HepG2 (cell line): ENCODE measurements around the gene ARHGEF9. TPM values are rescaled to one million over a fixed set of nuclear protein-coding genes. Genes with fewer than 3 reads are reported as not detected.

Experiments used
- ATAC-seq: fragments of 200-7000 bp; cut with Tn5 transposase; 3 replicates; pipeline ENCODE4 v1.9.1; 2020; ENCODE audit warnings: mild to moderate bottlenecking, moderate library complexity
- BruUV-seq: library from RNA; stranded (reverse); fragments of 400-500 nt; replicated peaks from 2 replicates; lab custom pipeline; 2021; lab: Mats Ljungman, UMichigan
- CTCF ChIA-PET: fragments of 300-600 bp; formaldehyde crosslinking; extraction: SDS; loops from one replicate; lab custom pipeline; 2021; ENCODE audit warnings: low total read pairs, inconsistent platforms, low intra/inter-chr PET ratio; lab: Yijun Ruan, JAX
- POLR2A ChIA-PET: fragments of 350-600 bp; sonication (Branson Sonifier 250); formaldehyde crosslinking; loops from one replicate; lab custom pipeline; 2020; ENCODE audit warnings: antibody characterized with exemption, inconsistent platforms; lab: Yijun Ruan, JAX
- DNase-seq: peaks from one replicate; pipeline ENCODE4 v3.0.0-alpha.2; 2015; ENCODE audit warnings: low spot score
- FAIRE-seq: peaks from 3 replicates; lab custom pipeline; 2011; peaks lifted over from hg19 to GRCh38; lab: Jason Lieb, UNC
- H2AFZ ChIP-seq: one replicate; pipeline ENCODE4 v1.6.1; 2011; ENCODE audit warnings: low read length, inconsistent platforms
- H3K27ac ChIP-seq: fragments of 300-600 bp; 3 replicates; pipeline ENCODE4 v1.8.0; 2011; ENCODE audit warnings: mixed run types, mild to moderate bottlenecking, mixed read lengths, low read length, inconsistent platforms; ENCODE audit not compliant: insufficient read depth; ENCODE audit errors: extremely low read length
- H3K27me3 ChIP-seq, 2 experiments: fragments of 200-600 bp in 1 of 2; 2 replicates in 1 of 2; 3 replicates in 1 of 2; pipeline versions ENCODE4 v1.6.0 to v1.8.0; 2011; ENCODE audit warnings: low read length in 2 of 2, mild to moderate bottlenecking in 2 of 2, moderate library complexity in 2 of 2, inconsistent platforms in 1 of 2; ENCODE audit not compliant: insufficient read depth in 2 of 2, control insufficient read depth in 1 of 2
- H3K36me3 ChIP-seq, 2 experiments: fragments of 200-600 bp in 1 of 2; replicated peaks in 1 of 2; 2 replicates in 1 of 2; 3 replicates in 1 of 2; pipeline versions ENCODE4 v1.5.1 to v1.8.0; 2011; ENCODE audit warnings: low read length in 2 of 2, inconsistent platforms in 1 of 2; ENCODE audit not compliant: insufficient read depth in 2 of 2, control insufficient read depth in 1 of 2
- H3K4me1 ChIP-seq: 2 replicates; pipeline ENCODE4 v1.5.1; 2012; ENCODE audit warnings: low read length, inconsistent platforms; ENCODE audit not compliant: insufficient read depth
- H3K4me2 ChIP-seq: 2 replicates; pipeline ENCODE4 v1.6.0; 2011; ENCODE audit warnings: low read depth, low read length, inconsistent platforms
- H3K4me3 ChIP-seq, 3 experiments: fragments of 200-600 bp in 1 of 3; sonication (generic), shearing (Covaris generic) in 1 of 3; replicated peaks in 1 of 3; 2 replicates each; pipeline ENCODE4 v1.5.1; 2011 to 2016; ENCODE audit warnings: low read length in 3 of 3, inconsistent platforms in 2 of 3, low read depth in 2 of 3, mild to moderate bottlenecking in 2 of 3, control low read depth in 1 of 3, mixed read lengths in 1 of 3; ENCODE audit not compliant: insufficient read depth in 1 of 3
- H3K79me2 ChIP-seq: one replicate; pipeline ENCODE4 v1.6.1; 2011; ENCODE audit warnings: low read length, inconsistent platforms; ENCODE audit not compliant: insufficient read depth
- H3K9ac ChIP-seq: 2 replicates; pipeline ENCODE4 v1.6.0; 2011; ENCODE audit warnings: mild to moderate bottlenecking, low read depth, low read length, inconsistent platforms; ENCODE audit not compliant: insufficient read depth
- H3K9me3 ChIP-seq: 2 replicates; pipeline ENCODE4 v1.5.1; 2012; ENCODE audit warnings: mild to moderate bottlenecking, low read length
- H4K20me1 ChIP-seq: 2 replicates; pipeline ENCODE4 v1.6.0; 2011; ENCODE audit warnings: inconsistent platforms, mild to moderate bottlenecking, low read length, moderate library complexity; ENCODE audit not compliant: insufficient read depth
- DNMT1 ChIP-seq: sonication (generic); formaldehyde crosslinking; IDR thresholded peaks from 2 replicates; pipeline ENCODE4 v1.5.1; 2020; ENCODE audit warnings: mild to moderate bottlenecking, missing genetic modification reagents
- FOSL1 ChIP-seq: sonication (generic); formaldehyde crosslinking; IDR thresholded peaks from 2 replicates; pipeline ENCODE4 v1.9.0; 2021; ENCODE audit warnings: missing genetic modification reagents, borderline replicate concordance
- FOXA3 ChIP-seq: IDR thresholded peaks from 2 replicates; pipeline ENCODE4 v1.6.1; 2016; ENCODE audit warnings: missing genetic modification reagents, missing compliant biosample characterization
- KLF13 ChIP-seq: sonication (generic); formaldehyde crosslinking; IDR thresholded peaks from 2 replicates; pipeline ENCODE4 v1.4.0; 2020; ENCODE audit warnings: mild to moderate bottlenecking, missing genetic modification reagents
- MATR3 ChIP-seq: sonication (generic); formaldehyde crosslinking; IDR thresholded peaks from 2 replicates; pipeline ENCODE4 v1.4.0; 2020; ENCODE audit warnings: missing genetic modification reagents
- MTA3 ChIP-seq: sonication (generic); formaldehyde crosslinking; IDR thresholded peaks from 2 replicates; pipeline ENCODE4 v1.4.0; 2020; ENCODE audit warnings: missing genetic modification reagents
- MXI1 ChIP-seq: IDR thresholded peaks from 3 replicates; pipeline ENCODE4 v1.6.1; 2012; ENCODE audit warnings: low read depth, low read length, inconsistent platforms, borderline replicate concordance
- NFYC ChIP-seq: IDR thresholded peaks from 2 replicates; pipeline ENCODE4 v1.6.1; 2016; ENCODE audit warnings: missing genetic modification reagents, missing compliant biosample characterization
- PHF20 ChIP-seq: sonication (generic); formaldehyde crosslinking; IDR thresholded peaks from 2 replicates; pipeline ENCODE4 v1.5.0; 2020; ENCODE audit warnings: mild to moderate bottlenecking, missing genetic modification reagents
- SUZ12 ChIP-seq: fragments of 150-350 bp; IDR thresholded peaks from 2 replicates; pipeline ENCODE4 v1.6.1; 2014; ENCODE audit warnings: low read depth, low read length
- YEATS4 ChIP-seq: sonication (generic); formaldehyde crosslinking; IDR thresholded peaks from 2 replicates; pipeline ENCODE4 v1.4.0; 2020; ENCODE audit warnings: missing genetic modification reagents, borderline replicate concordance
- ZNF335 ChIP-seq: sonication (generic); formaldehyde crosslinking; IDR thresholded peaks from 2 replicates; pipeline ENCODE4 v1.4.0; 2020; ENCODE audit warnings: missing genetic modification reagents
- ZNF703 ChIP-seq: sonication (generic); formaldehyde crosslinking; IDR thresholded peaks from 2 replicates; pipeline ENCODE4 v1.5.1; 2020; ENCODE audit warnings: missing genetic modification reagents, mild to moderate bottlenecking, moderate library complexity, borderline replicate concordance
- ZSCAN22 ChIP-seq: sonication (generic); formaldehyde crosslinking; IDR thresholded peaks from 2 replicates; pipeline ENCODE4 v1.4.0; 2020; ENCODE audit warnings: mild to moderate bottlenecking, missing genetic modification reagents
- WGBS: methylation state at CpG from one replicate; pipeline ENCODE4 v1.1.6; 2017; ENCODE audit warnings: low lambda C conversion rate; 5-methylcytosine and 5-hydroxymethylcytosine counted together
- in situ Hi-C: cut with HindIII; loops from 2 replicates; pipeline ENCODE4 v1.10.0; 2017; ENCODE audit warnings: low pct_unique_long_range_greater_than_20kb; ENCODE audit not compliant: extremely low pct_ligation_motif_present
- intact Hi-C: fragments of 100-400 bp; cut with micrococcal nuclease; formaldehyde crosslinking; loops from one replicate; pipeline ENCODE4 v1.10.0; 2022; ENCODE audit not compliant: unreplicated experiment
- polyA plus RNA-seq, 8 experiments: library from polyadenylated mRNA; depleted of rRNA in 3 of 8; stranded (reverse) in 7 of 8; unstranded in 1 of 8; fragments of >200 nt; fragmentation: Illumina TruSeq in 4 of 8; extraction: Trizol in 4 of 8; gene quantifications; 2 replicates each; pipeline versions ENCODE4 v1.2.1 to v1.2.3, GENCODE V29; 2011 to 2016; ENCODE audit warnings: low read depth in 4 of 8, missing spikeins in 1 of 8, mixed read lengths in 1 of 8; ENCODE audit not compliant: insufficient read depth in 1 of 8
- total RNA-seq, 5 experiments: library from RNA; depleted of rRNA; stranded (reverse); fragments of >200 nt; fragmentation: Illumina TruSeq; extraction: Trizol; gene quantifications; 2 replicates each; pipeline ENCODE4 v1.2.3, GENCODE V29; 2016; ENCODE audit warnings: low read depth in 1 of 5
- TF ChIP-seq, protein P1 (sequence below): sonication (generic); formaldehyde crosslinking; IDR thresholded peaks from 2 replicates; pipeline ENCODE4 v1.4.0; 2020; ENCODE audit warnings: missing genetic modification reagents, borderline replicate concordance
- TF ChIP-seq, protein P2 (sequence below): sonication (generic); formaldehyde crosslinking; IDR thresholded peaks from 2 replicates; pipeline ENCODE4 v1.5.1; 2020; ENCODE audit warnings: mild to moderate bottlenecking, moderate library complexity, missing genetic modification reagents
- TF ChIP-seq, protein P3 (sequence below): IDR thresholded peaks from 2 replicates; pipeline ENCODE4 v1.6.1; 2016; ENCODE audit warnings: missing compliant biosample characterization, missing genetic modification reagents, borderline replicate concordance

The ARHGEF9 gene
- total and polyA plus RNA-seq, 2 of the 13 experiments (the other 11 are each of a cell fraction or from before 2014, with no cell fraction given) = 0.91 to 1.8 TPM

DNA sequence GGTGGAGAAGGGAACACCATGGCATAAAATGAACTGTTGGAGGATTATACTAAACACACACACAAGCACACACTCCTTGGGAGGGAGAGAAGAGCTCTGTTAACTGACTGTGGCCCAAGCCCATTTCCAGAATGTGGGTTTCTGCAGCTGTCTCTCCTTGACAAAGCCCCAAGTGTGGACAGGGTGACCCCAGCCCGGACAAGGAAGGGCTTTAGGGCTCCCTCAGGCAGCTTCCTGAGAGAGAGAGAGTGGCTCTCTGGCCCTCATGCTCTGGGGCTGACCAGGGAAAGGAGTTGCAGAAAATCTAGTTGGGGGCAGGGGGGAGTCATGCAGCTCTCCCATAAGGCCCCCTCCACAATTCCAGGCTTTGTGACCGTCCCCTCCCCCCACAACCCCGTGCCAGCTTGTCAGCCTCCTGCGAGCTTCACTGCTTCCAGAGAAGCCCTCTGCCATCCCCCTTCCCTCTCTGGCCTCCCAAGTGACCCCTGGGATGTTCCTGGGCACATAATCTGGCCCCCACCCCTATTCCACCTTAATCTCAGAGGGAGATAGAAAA is 590 bp downstream of the ARHGEF9 start:
- Histone ChIP-seq H3K36me3 (no peaks in the 10 kb centered on the region), H3K4me2 (no peak overlapping the region), H3K4me1 (no peaks in the 10 kb centered on the region), H3K27me3 (no peaks in the 10 kb centered on the region), H3K9ac (no peak overlapping the region), H3K27ac (no peak overlapping the region), H3K9me3 (no peaks in the 10 kb centered on the region; the same call in 1 of the 2 replicates), H3K4me3 (no peak overlapping the region), H2AFZ (no peak overlapping the region), H4K20me1 (no peaks in the 10 kb centered on the region), H3K79me2 (no peaks in the 10 kb centered on the region)
- CTCF ChIA-PET = no interaction called here
- no CpG with 5 or more reads among the region's 4 CpGs for WGBS
- FAIRE-seq = no peak
- in situ Hi-C loops = no loop called here
- no TSS peak for BruUV-seq
- ATAC-seq = no peak
- POLR2A ChIA-PET = no interaction called here
- TF ChIP-seq NFYC (CRISPR knock-in tag) (no peak), ZNF335 (CRISPR knock-in tag) (no peak), FOXA3 (no peak), FOSL1 (no peak), MTA3 (no peak), MXI1 (no peak), PHF20 (no peak), KLF13 (no peak), ZSCAN22 (CRISPR knock-in tag) (no peak), YEATS4 (CRISPR knock-in tag) (no peak), DNMT1 (CRISPR knock-in tag) (no peak), MATR3 (no peak), SUZ12 (no peak), ZNF703 (CRISPR knock-in tag) (no peak)
- TF ChIP-seq, protein P1, sequence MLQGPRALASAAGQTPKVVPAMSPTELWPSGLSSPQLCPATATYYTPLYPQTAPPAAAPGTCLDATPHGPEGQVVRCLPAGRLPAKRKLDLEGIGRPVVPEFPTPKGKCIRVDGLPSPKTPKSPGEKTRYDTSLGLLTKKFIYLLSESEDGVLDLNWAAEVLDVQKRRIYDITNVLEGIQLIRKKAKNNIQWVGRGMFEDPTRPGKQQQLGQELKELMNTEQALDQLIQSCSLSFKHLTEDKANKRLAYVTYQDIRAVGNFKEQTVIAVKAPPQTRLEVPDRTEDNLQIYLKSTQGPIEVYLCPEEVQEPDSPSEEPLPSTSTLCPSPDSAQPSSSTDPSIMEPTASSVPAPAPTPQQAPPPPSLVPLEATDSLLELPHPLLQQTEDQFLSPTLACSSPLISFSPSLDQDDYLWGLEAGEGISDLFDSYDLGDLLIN (CRISPR knock-in tag) = no peak
- TF ChIP-seq, protein P2, sequence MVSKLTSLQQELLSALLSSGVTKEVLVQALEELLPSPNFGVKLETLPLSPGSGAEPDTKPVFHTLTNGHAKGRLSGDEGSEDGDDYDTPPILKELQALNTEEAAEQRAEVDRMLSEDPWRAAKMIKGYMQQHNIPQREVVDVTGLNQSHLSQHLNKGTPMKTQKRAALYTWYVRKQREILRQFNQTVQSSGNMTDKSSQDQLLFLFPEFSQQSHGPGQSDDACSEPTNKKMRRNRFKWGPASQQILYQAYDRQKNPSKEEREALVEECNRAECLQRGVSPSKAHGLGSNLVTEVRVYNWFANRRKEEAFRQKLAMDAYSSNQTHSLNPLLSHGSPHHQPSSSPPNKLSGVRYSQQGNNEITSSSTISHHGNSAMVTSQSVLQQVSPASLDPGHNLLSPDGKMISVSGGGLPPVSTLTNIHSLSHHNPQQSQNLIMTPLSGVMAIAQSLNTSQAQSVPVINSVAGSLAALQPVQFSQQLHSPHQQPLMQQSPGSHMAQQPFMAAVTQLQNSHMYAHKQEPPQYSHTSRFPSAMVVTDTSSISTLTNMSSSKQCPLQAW (CRISPR knock-in tag) = no peak
- TF ChIP-seq, protein P3, sequence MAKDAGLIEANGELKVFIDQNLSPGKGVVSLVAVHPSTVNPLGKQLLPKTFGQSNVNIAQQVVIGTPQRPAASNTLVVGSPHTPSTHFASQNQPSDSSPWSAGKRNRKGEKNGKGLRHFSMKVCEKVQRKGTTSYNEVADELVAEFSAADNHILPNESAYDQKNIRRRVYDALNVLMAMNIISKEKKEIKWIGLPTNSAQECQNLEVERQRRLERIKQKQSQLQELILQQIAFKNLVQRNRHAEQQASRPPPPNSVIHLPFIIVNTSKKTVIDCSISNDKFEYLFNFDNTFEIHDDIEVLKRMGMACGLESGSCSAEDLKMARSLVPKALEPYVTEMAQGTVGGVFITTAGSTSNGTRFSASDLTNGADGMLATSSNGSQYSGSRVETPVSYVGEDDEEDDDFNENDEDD = no peak
- intact Hi-C loops = no loop called here
- DNase-seq = no peak
